ENCODE data around the gene ANKH. TPM values are rescaled to one million over a fixed set of nuclear protein-coding genes. Genes with fewer than 3 reads are reported as not detected.
"Not testable (repeated sequence)": the region's sequence is repeated elsewhere in the genome, so short reads cannot be mapped to it uniquely, and the experiment has no call there.

The ANKH gene
- polyA plus RNA-seq, 2 of the 4 experiments (the other 2 are of a cell fraction), result 11.7 to 17.3 TPM

DNA sequence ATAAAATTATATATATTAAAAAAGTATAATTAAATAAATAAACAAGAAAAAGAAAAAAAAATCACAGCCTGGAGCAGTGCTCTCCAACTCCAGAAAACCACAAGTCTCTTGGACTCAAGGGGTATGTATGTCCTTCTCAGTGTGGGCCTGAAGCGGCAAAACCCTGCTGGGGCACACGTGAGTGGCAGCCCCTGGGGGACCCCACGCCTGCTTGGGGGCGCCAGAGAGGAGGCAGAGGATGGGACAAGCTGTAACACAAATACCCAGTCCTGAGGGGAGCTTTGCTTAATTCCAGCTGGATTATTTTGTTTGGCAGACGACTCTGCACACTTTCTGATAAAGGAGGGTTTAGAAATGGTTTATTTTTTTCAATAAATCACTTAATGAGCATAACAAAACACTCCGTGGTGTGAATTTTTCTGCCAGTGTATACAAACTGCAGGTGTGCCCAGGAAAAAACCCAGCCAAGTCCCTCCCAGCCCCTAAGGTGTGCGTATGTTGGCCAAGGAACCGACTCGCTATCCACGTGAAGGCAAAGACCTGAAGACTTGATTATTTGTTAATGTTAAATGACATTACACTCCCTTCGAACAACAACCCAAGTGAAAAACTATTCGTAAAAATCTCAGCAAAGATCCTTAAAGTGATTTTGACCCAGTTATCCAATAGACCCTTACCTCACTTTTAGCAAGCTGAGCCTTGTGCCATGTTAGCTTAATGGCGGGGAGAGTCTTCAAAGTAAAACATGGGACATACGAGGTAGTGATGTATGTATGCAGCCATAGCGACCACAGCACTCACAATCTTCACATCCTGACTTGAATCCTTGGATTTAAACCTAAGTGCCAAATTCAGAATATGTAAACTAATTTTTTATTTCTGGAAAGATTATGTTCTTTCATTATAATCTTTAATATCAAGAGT lies 32.9 kb downstream of the ANKH start:
- Histone ChIP-seq H3K9me3 (no peaks in the 10 kb centered on the region), H3K4me2 (no peak overlapping the region), H3K27ac (no peak overlapping the region), H3K4me1 (no peaks in the 10 kb centered on the region), H3K4me3 (no peak overlapping the region)
- ATAC-seq (no peak), DNase-seq (ENCODE audit: low read depth in 1 of 2, low spot score in 1 of 2) (no peak), FAIRE-seq (no peak)
- TF ChIP-seq POLR2A (IDR thresholded peaks at IDR 0.05; ENCODE audit: low read length), result no peak
- no peak for TF ChIP-seq HDAC2 (IDR thresholded peaks at IDR 0.05)
- TF ChIP-seq HOXA7 (CRISPR knock-in tag; IDR thresholded peaks at IDR 0.05), result no peak
- TF ChIP-seq, protein P1, sequence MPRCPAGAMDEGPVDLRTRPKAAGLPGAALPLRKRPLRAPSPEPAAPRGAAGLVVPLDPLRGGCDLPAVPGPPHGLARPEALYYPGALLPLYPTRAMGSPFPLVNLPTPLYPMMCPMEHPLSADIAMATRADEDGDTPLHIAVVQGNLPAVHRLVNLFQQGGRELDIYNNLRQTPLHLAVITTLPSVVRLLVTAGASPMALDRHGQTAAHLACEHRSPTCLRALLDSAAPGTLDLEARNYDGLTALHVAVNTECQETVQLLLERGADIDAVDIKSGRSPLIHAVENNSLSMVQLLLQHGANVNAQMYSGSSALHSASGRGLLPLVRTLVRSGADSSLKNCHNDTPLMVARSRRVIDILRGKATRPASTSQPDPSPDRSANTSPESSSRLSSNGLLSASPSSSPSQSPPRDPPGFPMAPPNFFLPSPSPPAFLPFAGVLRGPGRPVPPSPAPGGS (IDR thresholded peaks at IDR 0.05), result no peak
- no peak for TF ChIP-seq BHLHE40 (IDR thresholded peaks at IDR 0.05; ENCODE audit: low read depth, low read length)
- no peak for TF ChIP-seq RCOR1 (IDR thresholded peaks at IDR 0.05; ENCODE audit: low read depth, low read length)
- no peak for TF ChIP-seq EHF (CRISPR knock-in tag; IDR thresholded peaks at IDR 0.05)
- TF ChIP-seq SMC3 (IDR thresholded peaks at IDR 0.05), result no peak
- no peak for TF ChIP-seq EHMT2 (IDR thresholded peaks at IDR 0.05; ENCODE audit: low read depth)
- TF ChIP-seq JUN (IDR thresholded peaks at IDR 0.05), result no peak
- TF ChIP-seq CEBPB (IDR thresholded peaks at IDR 0.05), result no peak
- no peak for TF ChIP-seq ELK1 (IDR thresholded peaks at IDR 0.05; ENCODE audit: low read depth, low read length)
- no peak for TF ChIP-seq HOXB5 (CRISPR knock-in tag; IDR thresholded peaks at IDR 0.05)
- no peak for TF ChIP-seq CBX8 (IDR thresholded peaks at IDR 0.05)
- TF ChIP-seq NFE2L2 (conservative IDR thresholded peaks at IDR 0.05; ENCODE audit: low read length), result no peak
- no peak for TF ChIP-seq NR3C1 (IDR thresholded peaks at IDR 0.05)
- no peak for TF ChIP-seq ZC3H11A (IDR thresholded peaks at IDR 0.05)
- TF ChIP-seq FOSB (CRISPR knock-in tag; IDR thresholded peaks at IDR 0.05), result no peak
- no peak for TF ChIP-seq GATA3 (IDR thresholded peaks at IDR 0.05; ENCODE audit: borderline replicate concordance)
- ChIA-PET POLR2A (no interaction called here), CTCF (interaction anchor here (0.7 to 1.3 kb wide), 4 partner anchors 10 to 21 kb away, joined by 3 to 4 read pairs (median 4); no protein-coding TSS in a partner anchor)
- WGBS (ENCODE audit: missing lambda C conversion rate), result 90% methylated on average over 15 of the region's 15 CpGs

DNA sequence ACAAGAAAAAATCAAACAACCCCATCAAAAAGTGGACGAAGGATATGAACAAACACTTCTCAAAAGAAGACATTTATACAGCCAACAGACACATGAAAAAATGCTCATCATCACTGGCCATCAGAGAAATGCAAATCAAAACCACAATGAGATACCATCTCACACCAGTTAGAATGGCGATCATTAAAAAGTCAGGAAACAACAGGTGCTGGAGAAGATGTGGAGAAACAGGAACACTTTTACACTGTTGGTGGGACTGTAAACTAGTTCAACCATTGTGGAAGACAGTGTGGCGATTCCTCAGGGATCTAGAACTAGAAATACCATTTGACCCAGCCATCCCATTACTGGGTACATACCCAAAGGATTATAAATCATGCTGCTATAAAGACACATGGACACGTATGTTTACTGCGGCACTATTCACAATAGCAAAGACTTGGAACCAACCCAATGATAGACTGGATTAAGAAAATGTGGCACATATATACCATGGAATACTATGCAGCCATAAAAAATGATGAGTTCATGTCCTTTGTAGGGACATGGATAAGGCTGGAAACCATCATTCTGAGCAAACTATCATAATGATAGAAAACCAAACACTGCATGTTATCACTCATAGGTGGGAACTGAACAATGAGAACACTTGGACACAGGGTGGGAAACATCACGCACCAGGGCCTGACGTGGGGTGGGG lies 34.0 kb downstream of the ANKH start:
- H3K4me3 ChIP-seq; FAIRE-seq; H3K4me2 ChIP-seq; POLR2A ChIA-PET; H3K9me3 ChIP-seq; DNase-seq (ENCODE audit: low read depth in 1 of 2, low spot score in 1 of 2); CTCF ChIA-PET; H3K4me1 ChIP-seq; H3K27ac ChIP-seq; ATAC-seq: not testable (repeated sequence)
- WGBS (ENCODE audit: missing lambda C conversion rate), result 88% methylated on average over 5 of the region's 7 CpGs

- H3K27ac ChIP-seq, result no peak overlapping the region
- H3K9me3 ChIP-seq, result no peaks in the 10 kb centered on the region
- ATAC-seq (no peak), DNase-seq (ENCODE audit: low read depth in 1 of 2, low spot score in 1 of 2) (no peak), FAIRE-seq (no peak)
- ChIA-PET CTCF (interaction anchor here (0.9 to 1.9 kb wide), 3 partner anchors 13 to 180 kb away, joined by 3 to 4 read pairs (median 3); no protein-coding TSS in a partner anchor), POLR2A (no interaction called here)
- no peak overlapping the region for H3K4me3 ChIP-seq
- no peak overlapping the region for H3K4me2 ChIP-seq
- H3K4me1 ChIP-seq, result no peaks in the 10 kb centered on the region
- WGBS (ENCODE audit: missing lambda C conversion rate), result 89% methylated on average over 11 of the region's 11 CpGs
- TF ChIP-seq RARB (CRISPR knock-in tag; IDR thresholded peaks at IDR 0.05), result no peak
- TF ChIP-seq MYC (IDR thresholded peaks at IDR 0.05; ENCODE audit: borderline replicate concordance, low read length), result no peak
- TF ChIP-seq FOSL2 (IDR thresholded peaks at IDR 0.05), result no peak
- TF ChIP-seq FOSL2 (CRISPR knock-in tag; IDR thresholded peaks at IDR 0.05), result no peak
- no peak for TF ChIP-seq HEYL (CRISPR knock-in tag; IDR thresholded peaks at IDR 0.05)
- no peak for TF ChIP-seq HOXB13 (CRISPR knock-in tag; IDR thresholded peaks at IDR 0.05; ENCODE audit: low read depth)
- TF ChIP-seq, protein P1 (IDR thresholded peaks at IDR 0.05), result no peak
- TF ChIP-seq, protein P2, sequence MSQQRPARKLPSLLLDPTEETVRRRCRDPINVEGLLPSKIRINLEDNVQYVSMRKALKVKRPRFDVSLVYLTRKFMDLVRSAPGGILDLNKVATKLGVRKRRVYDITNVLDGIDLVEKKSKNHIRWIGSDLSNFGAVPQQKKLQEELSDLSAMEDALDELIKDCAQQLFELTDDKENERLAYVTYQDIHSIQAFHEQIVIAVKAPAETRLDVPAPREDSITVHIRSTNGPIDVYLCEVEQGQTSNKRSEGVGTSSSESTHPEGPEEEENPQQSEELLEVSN (IDR thresholded peaks at IDR 0.05; ENCODE audit: borderline replicate concordance, low read depth), result no peak
- TF ChIP-seq RFX5 (IDR thresholded peaks at IDR 0.05), result no peak
- TF ChIP-seq RNF2 (IDR thresholded peaks at IDR 0.05; ENCODE audit: borderline replicate concordance, low read depth), result no peak
- no peak for TF ChIP-seq EHMT2 (IDR thresholded peaks at IDR 0.05; ENCODE audit: low read depth)
These were observed 36.7 kb downstream of the ANKH start for GRCh38 chr5:14834584-14835550.
